HG03175 (cell line): ENCODE data around the gene GALNT17.
"Not testable (repeated sequence)": the region's sequence is repeated elsewhere in the genome, so short reads cannot be mapped to it uniquely, and the experiment has no call there.

Experiments used
- ATAC-seq: cut with Tn5 transposase; IDR thresholded peaks from one replicate; pipeline ENCODE4 v1.9.1; 2021; ENCODE audit warnings: mild to moderate bottlenecking, moderate library complexity; ENCODE audit not compliant: unreplicated experiment

The GALNT17 gene

GRCh38 chr7:71229699-71230098, 97.8 kb downstream of the GALNT17 start:
- no peak for ATAC-seq

- ATAC-seq, result no peak
These were observed 103.3 kb downstream of the GALNT17 start for GRCh38 chr7:71235253-71235652.

GRCh38 chr7:71236230-71237105, 104.5 kb downstream of the GALNT17 start:
- ATAC-seq, result no peak

GRCh38 chr7:71237945-71238344, 106.0 kb downstream of the GALNT17 start:
- ATAC-seq, result no peak

- ATAC-seq, result no peak
These were observed 106.8 kb downstream of the GALNT17 start for GRCh38 chr7:71238581-71239295.

- no peak for ATAC-seq
These were observed 107.8 kb downstream of the GALNT17 start for GRCh38 chr7:71239586-71240268.

GRCh38 chr7:71243736-71244410, 111.9 kb downstream of the GALNT17 start:
- ATAC-seq, result no peak

- no peak for ATAC-seq
These were observed 113.1 kb downstream of the GALNT17 start for GRCh38 chr7:71245038-71245437.

- ATAC-seq, result no peak
These were observed 119.8 kb downstream of the GALNT17 start for GRCh38 chr7:71251706-71252105.

- ATAC-seq, result no peak
These were observed 122.8 kb downstream of the GALNT17 start for GRCh38 chr7:71254751-71255150.

- ATAC-seq, result no peak
These were observed 123.7 kb downstream of the GALNT17 start for GRCh38 chr7:71255537-71256178.

GRCh38 chr7:71261066-71261465, 129.1 kb downstream of the GALNT17 start:
- no peak for ATAC-seq

GRCh38 chr7:71262834-71263233, 130.9 kb downstream of the GALNT17 start:
- ATAC-seq, result not testable (repeated sequence)

- ATAC-seq, result no peak
These were observed 132.1 kb downstream of the GALNT17 start for GRCh38 chr7:71264005-71264404.

- no peak for ATAC-seq
These were observed 135.0 kb downstream of the GALNT17 start for GRCh38 chr7:71266912-71267311.

- ATAC-seq, result no peak
These were observed 136.0 kb downstream of the GALNT17 start for GRCh38 chr7:71267734-71268469.

- ATAC-seq, result no peak
These were observed 138.6 kb downstream of the GALNT17 start for GRCh38 chr7:71270558-71270957.

- no peak for ATAC-seq
These were observed 139.3 kb downstream of the GALNT17 start for GRCh38 chr7:71271203-71271602.

- ATAC-seq, result no peak
These were observed 140.9 kb downstream of the GALNT17 start for GRCh38 chr7:71272509-71273490.
